H1 (cell line): Measurements from ENCODE around the gene SLC39A6. TPM values are rescaled to one million over a fixed set of nuclear protein-coding genes. Genes with fewer than 3 reads are reported as not detected.
"Not testable (repeated sequence)": the region's sequence is repeated elsewhere in the genome, so short reads cannot be mapped to it uniquely, and the experiment has no call there.

Experiments
- CTCF ChIA-PET: fragments of 300-600 bp; sonication (Branson Sonifier 250); formaldehyde crosslinking; loops from one replicate; lab custom pipeline; 2021; ENCODE audit not compliant: partially characterized antibody; lab: Charles Lee
- POLR2A ChIA-PET: fragments of 300-600 bp; sonication (Branson Sonifier 250); formaldehyde crosslinking; loops from one replicate; lab custom pipeline; 2021; ENCODE audit warnings: inconsistent platforms; ENCODE audit not compliant: partially characterized antibody; lab: Charles Lee
- DNase-seq, 2 experiments: peaks; one replicate each; pipeline versions ENCODE4 v3.0.0 to v3.0.0-alpha.2; 2010 to 2022; ENCODE audit warnings: low spot score in 2 of 2, low read depth in 1 of 2, mixed read lengths in 1 of 2
- FAIRE-seq: peaks from 2 replicates; lab custom pipeline; 2011; peaks lifted over from hg19 to GRCh38; lab: Jason Lieb, UNC
- H2AFZ ChIP-seq: 2 replicates; pipeline ENCODE4 v1.8.1; 2012; ENCODE audit warnings: low read length, inconsistent platforms
- H2AK5ac ChIP-seq: 2 replicates; pipeline ENCODE4 v1.6.1; 2013; ENCODE audit warnings: low read depth, low read length
- H2BK120ac ChIP-seq: replicated peaks from 2 replicates; pipeline ENCODE3; 2013; ENCODE audit warnings: low read depth, low read length, inconsistent platforms
- H2BK12ac ChIP-seq: 2 replicates; pipeline ENCODE4 v1.6.1; 2013; ENCODE audit warnings: low read depth, low read length
- H2BK15ac ChIP-seq: 2 replicates; pipeline ENCODE4 v1.6.1; 2013; ENCODE audit warnings: low read length
- H2BK20ac ChIP-seq: 2 replicates; pipeline ENCODE4 v1.6.1; 2013; ENCODE audit warnings: low read length
- H2BK5ac ChIP-seq: 2 replicates; pipeline ENCODE4 v1.6.1; 2013; ENCODE audit warnings: low read depth, low read length
- H3K14ac ChIP-seq: 2 replicates; pipeline ENCODE4 v1.6.1; 2013; ENCODE audit warnings: inconsistent platforms; ENCODE audit not compliant: insufficient read length
- H3K18ac ChIP-seq: 2 replicates; pipeline ENCODE4 v1.6.1; 2013; ENCODE audit warnings: low read length; ENCODE audit errors: extremely low read depth
- H3K23ac ChIP-seq: 2 replicates; pipeline ENCODE4 v1.6.1; 2013; ENCODE audit warnings: inconsistent platforms; ENCODE audit not compliant: insufficient read length
- H3K23me2 ChIP-seq: 2 replicates; pipeline ENCODE4 v1.6.1; 2013; ENCODE audit warnings: low read depth, low read length
- H3K27ac ChIP-seq: 2 replicates; pipeline ENCODE4 v1.6.1; 2011; ENCODE audit warnings: low read depth, low read length, inconsistent platforms
- H3K27me3 ChIP-seq, 4 experiments: replicated peaks in 1 of 4; 1 replicate in 1 of 4; 2 replicates in 3 of 4; pipeline versions ENCODE4 v1.6.1 to v1.8.1; 2011 to 2013; ENCODE audit warnings: low read length in 3 of 4, mild to moderate bottlenecking in 3 of 4, inconsistent platforms in 2 of 4, mixed read lengths in 2 of 4, moderate library complexity in 1 of 4; ENCODE audit not compliant: control insufficient read depth in 3 of 4, insufficient read depth in 3 of 4; ENCODE audit errors: extremely low read depth in 1 of 4
- H3K36me3 ChIP-seq, 4 experiments: 2 replicates each; pipeline versions ENCODE4 v1.6.1 to v1.8.1; 2011 to 2013; ENCODE audit warnings: mild to moderate bottlenecking in 4 of 4, low read length in 3 of 4, moderate library complexity in 2 of 4, control low read depth in 1 of 4, inconsistent platforms in 1 of 4; ENCODE audit not compliant: insufficient read depth in 4 of 4, control insufficient read depth in 2 of 4
- H3K4ac ChIP-seq: replicated peaks from 2 replicates; pipeline ENCODE3; 2013; ENCODE audit warnings: low read length, low read depth, mixed read lengths, inconsistent platforms; ENCODE audit not compliant: insufficient read length
- H3K4me1 ChIP-seq, 4 experiments: replicated peaks in 1 of 4; 1 replicate in 1 of 4; 2 replicates in 3 of 4; pipeline versions ENCODE4 v1.6.1 to v1.8.1; 2011 to 2013; ENCODE audit warnings: low read length in 3 of 4, inconsistent platforms in 2 of 4, mixed read lengths in 1 of 4; ENCODE audit not compliant: insufficient read depth in 4 of 4, control insufficient read depth in 3 of 4
- H3K4me2 ChIP-seq, 2 experiments: 2 replicates each; pipeline versions ENCODE4 v1.6.1 to v1.8.1; 2011 to 2013; ENCODE audit warnings: low read depth in 2 of 2, low read length in 2 of 2, control low read depth in 1 of 2, inconsistent platforms in 1 of 2, mild to moderate bottlenecking in 1 of 2; ENCODE audit not compliant: insufficient read depth in 1 of 2
- H3K4me3 ChIP-seq, 4 experiments: fragments of 200-600, 300-600 bp in 1 of 4; sonication (generic), shearing (Covaris generic), sonication (Bioruptor Twin) in 1 of 4; 2 replicates each; pipeline versions ENCODE4 v1.5.1 to v1.8.1; 2011 to 2016; ENCODE audit warnings: low read length in 4 of 4, low read depth in 3 of 4, control low read depth in 2 of 4, inconsistent platforms in 2 of 4, mild to moderate bottlenecking in 2 of 4, mixed read lengths in 1 of 4, moderate library complexity in 1 of 4; ENCODE audit not compliant: insufficient read depth in 2 of 4; ENCODE audit errors: extremely low read depth in 1 of 4
- H3K56ac ChIP-seq: replicated peaks from 2 replicates; pipeline ENCODE3; 2013; ENCODE audit warnings: low read depth, mild to moderate bottlenecking, mixed read lengths, low read length, inconsistent platforms; ENCODE audit not compliant: insufficient read length
- H3K79me1 ChIP-seq: 2 replicates; pipeline ENCODE4 v1.6.1; 2013; ENCODE audit warnings: low read depth, low read length, control low read depth
- H3K79me2 ChIP-seq, 2 experiments: 2 replicates each; pipeline versions ENCODE4 v1.6.1 to v1.8.1; 2012 to 2013; ENCODE audit warnings: low read length in 2 of 2, mild to moderate bottlenecking in 2 of 2, inconsistent platforms in 1 of 2; ENCODE audit not compliant: insufficient read depth in 2 of 2, control insufficient read depth in 1 of 2
- H3K9ac ChIP-seq, 4 experiments: replicated peaks in 1 of 4; 1 replicate in 1 of 4; 2 replicates in 3 of 4; pipeline versions ENCODE4 v1.6.1 to v1.8.1; 2011 to 2013; ENCODE audit warnings: low read depth in 3 of 4, low read length in 3 of 4, control low read depth in 2 of 4, mild to moderate bottlenecking in 2 of 4, moderate library complexity in 2 of 4, inconsistent platforms in 1 of 4; ENCODE audit errors: extremely low read depth in 1 of 4
- H3K9me3 ChIP-seq, 2 experiments: 2 replicates each; pipeline versions ENCODE4 v1.6.1 to v1.8.1; 2012 to 2013; ENCODE audit warnings: mild to moderate bottlenecking in 2 of 2, moderate library complexity in 2 of 2, control low read depth in 1 of 2, inconsistent platforms in 1 of 2, low read depth in 1 of 2, low read length in 1 of 2, mixed read lengths in 1 of 2; ENCODE audit not compliant: insufficient read depth in 2 of 2
- H4K20me1 ChIP-seq, 2 experiments: replicated peaks in 1 of 2; 2 replicates each; pipeline versions ENCODE3 to v1.8.1; 2011 to 2013; ENCODE audit warnings: inconsistent platforms in 2 of 2, low read length in 2 of 2, mild to moderate bottlenecking in 1 of 2; ENCODE audit not compliant: insufficient read depth in 2 of 2, control insufficient read depth in 1 of 2
- H4K5ac ChIP-seq: 2 replicates; pipeline ENCODE4 v1.6.1; 2013; ENCODE audit warnings: low read length, low read depth, mixed read lengths, inconsistent platforms; ENCODE audit not compliant: insufficient read length
- H4K8ac ChIP-seq: 2 replicates; pipeline ENCODE4 v1.8.0; 2013; ENCODE audit warnings: mild to moderate bottlenecking, moderate library complexity, low read length, inconsistent platforms; ENCODE audit not compliant: insufficient read depth; ENCODE audit errors: extremely low read depth
- H4K91ac ChIP-seq: replicated peaks from 2 replicates; pipeline ENCODE3; 2013; ENCODE audit warnings: low read length, mixed read lengths, inconsistent platforms; ENCODE audit not compliant: insufficient read length
- WGBS, 2 experiments: shearing (Covaris generic) in 1 of 2; methylation state at CpG; one replicate each; pipeline versions ENCODE4 v1.1.6 to v1.1.7; 2013 to 2015; ENCODE audit warnings: low lambda C conversion rate in 2 of 2, mixed read lengths in 2 of 2, inconsistent platforms in 1 of 2, low coverage in 1 of 2, missing lambda C conversion rate in 1 of 2; ENCODE audit not compliant: insufficient replicate concordance in 2 of 2, insufficient coverage in 1 of 2, insufficient read length in 1 of 2; ENCODE audit errors: extremely low coverage in 1 of 2, missing lambda C conversion rate in 1 of 2; 5-methylcytosine and 5-hydroxymethylcytosine counted together
- polyA plus RNA-seq, 7 experiments: library from polyadenylated mRNA; depleted of rRNA in 3 of 7; stranded (reverse) in 5 of 7; unstranded in 2 of 7; fragments of >200 nt in 5 of 7; fragments of 200-250 nt in 2 of 7; gene quantifications; 1 replicate in 5 of 7; 2 replicates in 1 of 7; 4 replicates in 1 of 7; pipeline versions ENCODE4 v1.2.1 to v1.2.3, GENCODE V29; 2011 to 2013; ENCODE audit warnings: missing spikeins in 2 of 7, mixed read lengths in 2 of 7
- total RNA-seq: library from RNA; stranded (reverse); fragmentation: NEBNext Ultra II Directional; extraction: Animal tissue kit (Norgen Biotek cat#: 25700); gene quantifications from 2 replicates; pipeline ENCODE4 v1.2.1, GENCODE V29; 2021

SLC39A6 gene
- total and polyA plus RNA-seq, 2 of the 8 experiments (the other 6 are each of a cell fraction or from before 2014, with no cell fraction given), result 36.8 to 55.4 TPM

- H2AFZ ChIP-seq, H2BK12ac ChIP-seq, H3K79me2 ChIP-seq, H3K79me1 ChIP-seq, H3K9me3 ChIP-seq, H2BK15ac ChIP-seq, DNase-seq, H3K4ac ChIP-seq, H2BK120ac ChIP-seq, FAIRE-seq, H3K18ac ChIP-seq, H3K4me1 ChIP-seq, H3K4me2 ChIP-seq, H2AK5ac ChIP-seq, H4K8ac ChIP-seq, H4K5ac ChIP-seq, H3K23ac ChIP-seq, H3K23me2 ChIP-seq, H4K91ac ChIP-seq, H4K20me1 ChIP-seq, H3K9ac ChIP-seq, H3K27me3 ChIP-seq, H3K27ac ChIP-seq, H2BK5ac ChIP-seq, H3K4me3 ChIP-seq, H3K36me3 ChIP-seq, H2BK20ac ChIP-seq, H3K14ac ChIP-seq, H3K56ac ChIP-seq: not testable (repeated sequence)
- CTCF ChIA-PET, result interaction anchor here (2.2 kb wide), 1 partner anchor 14 kb away, joined by 9 read pairs; no protein-coding TSS in a partner anchor
- 91% methylated on average over 2 of the region's 2 CpGs; no CpG with 5 or more reads in 1 of the 2 experiments for WGBS, 2 experiments
- POLR2A ChIA-PET, result interaction anchor here (1.9 kb wide), 1 partner anchor 14 kb away, joined by 4 read pairs; no protein-coding TSS in a partner anchor
Measured at GRCh38 chr18:36081118-36081517, 48.0 kb downstream of the SLC39A6 start.
